SIG-M5 treated with dmso at 0.1 percent for 504 hours (cell line): ENCODE results near the gene SLC25A39.
"Not testable (repeated sequence)": the region's sequence is repeated elsewhere in the genome, so short reads cannot be mapped to it uniquely, and the experiment has no call there.

Experiments
- DNase-seq: peaks from one replicate; lab custom pipeline; 2025; ENCODE audit not compliant: unreplicated experiment; lab: John Stamatoyannopoulos, UW

Gene SLC25A39

GRCh38 chr17:44324571-44325275, at the start of gene SLC25A39:
Gene SLC25A39, minus strand, starts transcription at chr17:44324823. Its CDS starts 1,261 bp downstream, at chr17:44323562.
- DNase-seq, result peak; percentile 86

GRCh38 chr17:44372036-44372435, 47.4 kb upstream of the SLC25A39 start:
- no peak for DNase-seq

GRCh38 chr17:44369414-44370023, 44.9 kb upstream of the SLC25A39 start:
- not testable (repeated sequence) for DNase-seq

- not testable (repeated sequence) for DNase-seq
These were observed 44.0 kb upstream of the SLC25A39 start for GRCh38 chr17:44368391-44369243.

- no peak for DNase-seq
These were observed 42.8 kb upstream of the SLC25A39 start for GRCh38 chr17:44367231-44367979.

- DNase-seq, result not testable (repeated sequence)
These were observed 40.4 kb upstream of the SLC25A39 start for GRCh38 chr17:44365051-44365450.

- DNase-seq, result no peak
These were observed 39.1 kb upstream of the SLC25A39 start, which contains the start of gene FAM171A2 for GRCh38 chr17:44363613-44364159. Gene FAM171A2, minus strand, starts transcription at chr17:44363853. Its CDS starts 139 bp downstream, at chr17:44363714.

GRCh38 chr17:44362949-44363612, 38.5 kb upstream of the SLC25A39 start:
- no peak for DNase-seq

GRCh38 chr17:44362459-44362948, 37.9 kb upstream of the SLC25A39 start:
- DNase-seq, result no peak

- no peak for DNase-seq
These were observed 37.0 kb upstream of the SLC25A39 start for GRCh38 chr17:44361292-44362260.

- DNase-seq, result no peak
These were observed 36.2 kb upstream of the SLC25A39 start for GRCh38 chr17:44360826-44361225.

- DNase-seq, result no peak
These were observed 35.5 kb upstream of the SLC25A39 start for GRCh38 chr17:44360144-44360533.

GRCh38 chr17:44359458-44360143, 35.0 kb upstream of the SLC25A39 start:
- no peak for DNase-seq

- DNase-seq, result no peak
These were observed 34.4 kb upstream of the SLC25A39 start for GRCh38 chr17:44359006-44359405.

- DNase-seq, result no peak
These were observed 33.4 kb upstream of the SLC25A39 start for GRCh38 chr17:44358066-44358465.

- DNase-seq, result no peak
These were observed 31.6 kb upstream of the SLC25A39 start for GRCh38 chr17:44356241-44356640.

GRCh38 chr17:44355642-44356099, 31.0 kb upstream of the SLC25A39 start:
- no peak for DNase-seq
